CD4-positive, alpha-beta T cell treated with Interleukin-15 for 4 hours (primary cell): ENCODE data around the gene CORO2B.

ENCODE experiments used
- DNase-seq: peaks from one replicate; pipeline ENCODE4 v3.0.0-alpha.2; 2020; ENCODE audit warnings: low spot score

The CORO2B gene

GRCh38 chr15:68774521-68775235 is 195.9 kb downstream of the CORO2B start:
- no peak for DNase-seq

- DNase-seq: no peak
Measured at GRCh38 chr15:68775236-68775577, 196.4 kb downstream of the CORO2B start.

DNA sequence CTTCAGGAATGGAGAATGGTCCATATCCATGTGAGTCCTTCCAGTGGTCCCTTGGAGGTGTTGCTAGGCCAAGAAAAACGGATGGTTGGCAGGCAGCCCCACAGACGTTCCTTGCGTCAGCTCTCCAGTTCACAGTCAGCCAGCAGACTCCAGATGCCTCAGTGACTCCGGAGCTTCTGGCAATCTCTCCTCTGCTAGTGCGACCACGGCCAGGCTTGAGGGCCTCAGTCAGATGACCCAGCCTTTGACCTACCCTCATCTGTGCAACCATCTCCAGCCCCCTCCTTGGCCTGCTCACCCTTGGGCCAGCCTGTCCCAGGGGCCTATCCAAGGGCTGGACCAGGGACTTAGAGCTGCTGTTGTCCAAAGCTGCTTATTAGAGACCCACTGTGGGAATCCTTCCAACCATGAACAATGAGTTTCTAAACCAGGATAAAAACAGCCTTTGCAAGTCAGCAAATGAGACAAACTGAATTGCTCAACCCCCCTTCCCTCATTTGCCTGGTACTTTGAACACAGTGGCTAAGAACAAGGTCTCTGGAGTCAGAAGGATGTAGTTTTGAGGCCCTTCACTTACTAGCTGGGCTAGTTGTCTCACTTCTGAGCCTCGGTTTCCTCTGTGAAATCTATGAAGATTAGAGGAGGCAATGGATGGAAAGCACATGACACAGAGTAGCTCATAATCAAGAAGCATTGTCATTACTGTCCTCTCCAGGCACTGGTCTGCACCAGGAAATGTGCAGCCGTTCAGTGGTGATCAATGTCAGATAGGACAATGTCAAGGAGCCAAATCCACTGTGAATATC is 197.1 kb downstream of the CORO2B start:
- DNase-seq: no peak

DNA sequence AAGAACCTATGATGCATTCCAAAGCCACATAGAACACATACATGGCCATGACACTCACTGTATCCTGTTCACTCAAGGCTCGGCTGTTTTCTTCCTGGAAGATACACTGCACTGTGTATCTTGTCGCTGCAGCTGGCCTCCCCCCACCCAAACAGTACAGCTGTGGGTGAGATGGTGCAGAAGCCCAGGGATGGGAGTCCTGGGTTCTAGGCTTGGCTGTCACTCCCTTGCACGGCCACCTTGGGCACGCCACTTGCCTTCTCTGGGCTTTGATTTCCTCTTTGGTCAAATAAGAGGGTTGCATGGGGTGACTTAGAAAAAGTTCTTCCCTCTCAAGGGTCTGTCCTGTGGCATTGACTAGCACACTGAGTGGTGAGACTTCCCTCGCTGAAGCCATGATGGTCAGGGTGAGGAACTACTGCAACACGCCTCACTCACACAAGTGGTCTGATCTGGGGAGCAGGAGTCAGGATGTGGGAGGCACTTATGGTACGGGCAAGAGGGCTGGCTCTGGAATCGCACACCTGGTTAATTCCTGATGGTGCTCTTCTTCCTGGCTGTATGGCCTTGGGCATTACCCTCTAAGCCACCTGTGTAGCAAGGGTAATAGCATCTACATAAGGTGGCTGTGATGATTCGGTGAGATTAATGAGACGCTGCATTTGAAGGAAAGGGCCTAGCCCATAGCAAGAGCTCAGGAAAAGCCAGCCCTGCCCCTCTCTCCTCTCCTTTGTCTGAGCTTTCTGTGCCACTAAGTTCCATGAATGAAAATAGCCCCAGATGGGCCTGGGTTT is 197.9 kb downstream of the CORO2B start:
- DNase-seq: no peak
